GM18907 (cell line): ENCODE measurements around the gene COPA.
"Not testable (repeated sequence)": the region's sequence is repeated elsewhere in the genome, so short reads cannot be mapped to it uniquely, and the experiment has no call there.

ENCODE experiments used
- ATAC-seq: cut with Tn5 transposase; IDR thresholded peaks from one replicate; pipeline ENCODE4 v1.9.1; 2021; ENCODE audit warnings: mild to moderate bottlenecking, moderate library complexity; ENCODE audit not compliant: unreplicated experiment

Gene COPA

GRCh38 chr1:160342953-160343869, at the start of gene COPA, which contains the start of gene NCSTN:
TSS of gene COPA (minus strand) at chr1:160343250. CDS start at chr1:160343170, 80 bp downstream.
TSS of gene NCSTN (plus strand) at chr1:160343383. CDS start at chr1:160343397, 14 bp downstream.
- peak; percentile 96 for ATAC-seq

- ATAC-seq: not testable (repeated sequence)
Measured at GRCh38 chr1:160388406-160388805, 45.4 kb upstream of the COPA start.

- ATAC-seq: not testable (repeated sequence)
Measured at GRCh38 chr1:160384812-160385211, 41.8 kb upstream of the COPA start.

- ATAC-seq: no peak
Measured at GRCh38 chr1:160377585-160378206, 34.6 kb upstream of the COPA start.

- ATAC-seq: peak; percentile 62
Measured at GRCh38 chr1:160376525-160377131, 33.6 kb upstream of the COPA start.

DNA sequence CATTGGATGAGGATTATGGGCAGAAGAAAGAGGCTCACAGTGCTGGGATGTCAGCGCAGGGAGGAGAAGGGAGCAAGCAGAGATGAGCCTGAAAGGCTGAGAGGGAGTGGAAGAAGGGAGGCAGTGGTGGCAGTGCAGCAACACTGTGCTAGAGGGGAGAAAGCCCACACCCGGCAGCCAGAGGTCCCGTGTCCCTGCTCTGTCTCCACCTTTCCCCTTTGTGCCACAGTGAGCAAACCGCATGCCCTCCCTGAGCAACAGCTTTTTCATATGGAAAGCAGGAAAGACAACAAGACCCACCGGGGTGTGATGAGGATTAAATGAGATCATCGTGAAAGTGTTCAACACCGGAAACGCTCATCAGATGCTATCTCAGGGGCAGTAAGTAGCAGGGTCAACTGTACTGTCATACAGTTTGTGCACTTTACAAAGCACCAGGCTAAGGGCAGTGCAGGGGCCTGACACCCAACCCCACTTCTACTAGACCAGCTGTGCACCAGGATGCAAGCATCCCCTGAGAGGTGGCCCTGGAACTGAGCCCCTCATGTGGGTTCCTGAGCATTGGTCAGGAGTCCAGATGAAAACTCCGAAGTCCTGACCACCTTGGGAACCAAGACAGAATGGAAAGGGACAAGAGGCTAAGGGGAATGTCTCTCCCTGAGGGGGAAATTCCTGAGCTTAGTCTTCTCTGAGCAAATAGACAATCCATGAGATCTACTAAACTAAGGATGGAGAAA, 32.9 kb upstream of the COPA start:
- ATAC-seq: no peak

GRCh38 chr1:160374306-160375110, 31.5 kb upstream of the COPA start:
- no peak for ATAC-seq

- no peak for ATAC-seq
Measured at GRCh38 chr1:160373696-160374095, 30.6 kb upstream of the COPA start.

GRCh38 chr1:160371756-160372155, 28.7 kb upstream of the COPA start:
- no peak for ATAC-seq

DNA sequence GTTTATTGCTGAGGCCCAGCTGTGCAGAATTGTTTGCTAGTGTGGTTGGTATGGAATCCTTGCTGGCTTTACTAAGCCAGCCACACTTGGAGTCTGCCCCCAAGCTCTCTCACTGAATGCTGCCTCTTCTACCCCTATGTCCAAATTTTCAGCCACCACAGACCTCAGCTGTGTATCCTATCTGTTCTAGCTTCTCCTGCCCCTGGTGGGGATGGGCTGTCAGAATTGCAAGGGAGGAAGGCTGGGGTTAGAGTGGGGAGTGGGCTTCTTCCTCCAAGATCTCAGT, 28.2 kb upstream of the COPA start:
- no peak for ATAC-seq

DNA sequence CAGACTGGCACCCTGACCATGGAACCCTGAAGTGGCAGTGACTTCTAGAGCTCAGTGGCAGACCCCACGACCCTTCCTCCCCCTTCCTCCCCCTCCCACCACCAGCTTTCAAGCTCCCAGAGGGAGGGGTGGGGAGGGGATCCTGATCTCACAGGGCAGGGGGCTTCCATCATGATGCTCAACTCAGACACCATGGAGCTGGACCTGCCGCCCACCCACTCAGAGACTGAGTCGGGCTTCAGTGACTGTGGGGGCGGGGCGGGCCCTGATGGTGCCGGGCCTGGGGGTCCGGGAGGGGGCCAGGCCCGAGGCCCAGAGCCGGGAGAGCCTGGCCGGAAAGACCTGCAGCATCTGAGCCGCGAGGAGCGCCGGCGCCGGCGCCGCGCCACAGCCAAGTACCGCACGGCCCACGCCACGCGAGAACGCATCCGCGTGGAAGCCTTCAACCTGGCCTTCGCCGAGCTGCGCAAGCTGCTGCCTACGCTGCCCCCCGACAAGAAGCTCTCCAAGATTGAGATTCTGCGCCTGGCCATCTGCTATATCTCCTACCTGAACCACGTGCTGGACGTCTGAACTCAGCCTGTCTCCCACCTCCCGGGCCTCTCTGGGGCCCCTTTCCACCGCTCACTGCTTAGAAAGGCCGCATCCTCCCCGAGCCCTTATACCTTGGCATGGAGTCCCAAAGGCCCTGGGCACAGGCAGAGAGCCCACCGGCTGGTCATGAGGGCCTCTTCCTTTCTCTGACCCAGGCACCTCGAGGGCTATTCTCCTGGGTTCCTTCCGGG, 27.7 kb upstream of the COPA start:
- ATAC-seq: no peak

DNA sequence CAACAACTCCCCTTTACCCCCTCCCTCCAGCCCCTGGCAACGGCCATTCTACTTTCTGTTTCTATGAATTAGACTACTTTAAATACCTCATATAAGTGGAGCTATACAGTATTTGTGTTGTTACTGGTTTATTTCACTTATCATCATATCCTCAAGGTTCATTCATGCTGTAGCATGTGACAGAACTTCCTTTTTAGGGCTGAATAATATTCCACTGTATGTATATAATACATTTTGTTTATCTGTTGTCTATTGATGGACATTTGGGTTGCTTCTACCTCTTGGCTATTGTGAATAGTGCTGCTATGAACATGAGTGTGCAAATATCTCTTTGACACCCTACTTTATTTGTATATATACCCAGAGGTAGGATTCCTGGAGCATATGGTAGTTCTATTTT, 26.0 kb upstream of the COPA start:
- ATAC-seq: no peak

GRCh38 chr1:160367934-160368923, 25.2 kb upstream of the COPA start:
- ATAC-seq: no peak

DNA sequence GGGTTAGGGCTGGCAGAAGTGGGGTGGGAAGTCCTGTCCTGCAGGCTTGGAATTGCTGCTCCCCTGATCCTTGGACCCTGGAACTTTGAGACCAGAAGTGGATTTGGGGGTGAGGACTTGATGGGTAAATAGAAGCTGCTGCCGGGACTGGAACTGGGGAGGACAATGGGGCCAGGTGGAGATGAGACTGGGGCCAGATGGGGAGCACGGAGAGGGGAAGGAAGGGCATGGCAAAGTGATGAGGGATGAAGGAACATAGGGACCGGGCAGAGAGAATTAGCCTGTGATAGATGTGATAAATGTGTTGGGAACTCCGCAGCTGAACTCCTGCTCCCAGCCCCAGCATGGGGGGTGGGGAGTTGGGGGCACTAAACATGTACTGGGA, 24.5 kb upstream of the COPA start:
- no peak for ATAC-seq

DNA sequence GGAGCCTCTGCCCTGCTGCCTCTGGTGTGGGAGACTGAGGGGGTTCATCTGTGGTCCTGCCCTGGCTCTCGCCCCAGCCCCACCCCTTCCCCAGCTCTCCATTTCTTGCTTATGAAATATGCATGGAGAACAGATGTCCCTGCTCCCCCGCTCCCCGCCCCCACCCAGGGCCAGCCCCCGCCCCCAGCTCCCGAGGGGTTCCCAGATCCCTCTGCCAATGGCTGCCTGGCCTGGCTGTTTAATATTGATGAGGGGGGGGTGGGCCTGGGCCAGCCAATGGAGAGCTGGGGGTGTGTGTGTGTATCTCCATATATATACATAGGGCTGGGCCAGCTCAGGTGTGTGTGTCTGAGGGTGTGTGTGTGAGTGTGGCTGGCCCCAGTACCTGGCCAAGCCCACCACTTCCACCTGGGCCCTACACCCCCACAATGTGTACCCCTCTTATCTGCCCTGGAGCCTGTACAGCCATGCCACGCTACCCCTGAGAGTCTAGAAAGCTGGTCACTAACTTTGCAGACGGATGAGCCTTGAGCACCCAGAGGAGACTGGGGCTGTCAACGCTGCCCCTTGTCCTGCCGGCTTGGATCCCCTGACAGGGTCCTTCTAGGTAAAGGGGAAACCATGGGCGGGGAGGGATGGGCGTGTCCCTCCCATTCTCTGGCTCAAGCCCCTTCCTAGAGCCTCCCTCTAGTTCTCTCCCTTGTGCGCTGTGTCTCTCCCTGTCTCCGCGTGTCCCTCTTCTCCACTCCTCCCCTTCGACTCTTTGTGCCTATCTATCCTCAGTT, 23.9 kb upstream of the COPA start, which contains the start of gene NHLH1:
NHLH1 (plus strand) TSS at position 341 of the 785 bp plus-strand sequence. CDS start 3,661 bp downstream, outside the sequence.
- ATAC-seq: no peak

- ATAC-seq: no peak
Measured at GRCh38 chr1:160365325-160365724, 22.3 kb upstream of the COPA start.

DNA sequence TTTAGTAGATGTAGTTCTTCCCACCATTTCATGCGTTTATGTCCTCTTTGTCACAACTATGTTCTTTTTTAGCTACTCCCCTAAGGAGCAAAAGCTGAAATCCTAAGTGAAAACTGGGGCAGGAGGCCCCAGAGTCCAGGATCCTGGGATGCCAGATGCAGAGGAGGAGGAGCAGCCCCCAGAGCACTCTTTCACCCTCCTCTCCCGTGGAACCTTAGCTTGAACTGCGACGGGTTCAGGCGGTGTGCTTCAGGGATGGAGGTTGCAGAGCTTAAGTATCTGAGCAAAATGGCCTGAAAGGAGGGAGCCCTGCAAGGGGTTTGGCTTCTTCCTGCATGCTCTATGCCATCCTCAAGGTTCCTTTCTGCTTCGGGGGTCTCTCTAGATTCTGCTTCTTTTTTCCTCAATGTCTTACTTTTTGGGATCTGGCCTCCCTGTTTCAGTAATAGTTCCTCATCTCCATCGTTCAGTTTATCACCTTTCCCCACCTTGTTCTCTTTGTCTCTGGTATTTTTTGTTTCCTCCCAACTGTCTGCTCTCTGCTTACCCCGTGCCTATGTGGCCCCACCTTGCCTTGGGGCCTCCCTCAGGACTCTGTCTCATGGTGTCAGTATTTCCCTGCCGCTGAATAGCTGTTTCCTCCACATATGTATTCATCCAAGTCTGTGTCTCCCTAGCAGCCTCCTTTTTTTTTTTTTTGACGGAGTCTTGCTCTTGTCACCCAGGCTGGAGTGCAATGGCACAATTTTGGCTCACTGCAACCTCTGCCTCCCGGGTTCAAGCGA, 21.1 kb upstream of the COPA start:
- ATAC-seq: no peak
